Activated T-helper 1 cell treated with anti-CD3 and anti-CD28 coated beads, Interleukin-2, amount 50 U/mL, for 16 hours (primary cell): Measurements from ENCODE around the gene BABAM2.

Experiments used
- DNase-seq, 2 donors: peaks; one replicate each; pipeline ENCODE4 v3.0.0-alpha.2; 2020; ENCODE audit warnings: low read depth in 1 of 2, low spot score in 1 of 2

The BABAM2 gene

DNA sequence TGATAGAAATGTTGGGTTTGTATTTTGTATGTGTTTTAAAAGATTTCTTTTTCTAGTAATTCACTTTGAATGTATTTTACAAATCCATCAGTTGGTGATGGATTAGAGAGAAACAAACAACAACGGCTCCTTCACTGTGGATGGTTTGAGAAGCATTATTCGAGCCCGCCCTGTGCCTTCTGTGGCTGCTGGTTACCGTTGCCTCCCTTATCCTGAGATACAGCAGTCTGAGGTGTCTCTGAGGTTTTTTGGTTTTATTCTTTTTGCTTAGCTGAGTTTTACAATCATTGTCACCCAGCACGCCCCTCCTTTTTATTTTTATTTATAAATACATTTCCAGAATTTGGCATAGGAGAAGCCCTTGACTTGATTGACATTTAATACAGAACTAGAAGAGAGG is 168.3 kb downstream of the BABAM2 start:
- DNase-seq = no peak

DNA sequence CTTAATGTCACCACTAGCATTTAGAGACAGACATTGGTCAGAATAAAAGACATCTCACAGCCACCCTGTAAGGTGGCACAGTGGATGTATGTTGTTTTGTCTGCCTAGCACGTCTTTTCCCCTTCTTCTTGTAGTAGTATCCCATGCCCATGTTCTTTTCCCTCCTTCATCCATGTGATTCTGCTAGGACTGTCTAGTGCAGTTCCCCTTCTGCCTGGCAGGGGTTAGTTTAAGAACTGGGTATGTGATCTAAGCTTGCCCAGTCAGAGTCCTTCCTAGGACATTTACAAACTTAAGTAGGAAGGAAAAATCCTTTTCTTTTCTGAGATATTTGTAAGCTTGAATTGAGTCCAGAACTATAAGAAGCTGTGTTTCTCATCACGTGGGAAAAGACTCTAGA is 172.3 kb downstream of the BABAM2 start:
- no peak for DNase-seq

DNA sequence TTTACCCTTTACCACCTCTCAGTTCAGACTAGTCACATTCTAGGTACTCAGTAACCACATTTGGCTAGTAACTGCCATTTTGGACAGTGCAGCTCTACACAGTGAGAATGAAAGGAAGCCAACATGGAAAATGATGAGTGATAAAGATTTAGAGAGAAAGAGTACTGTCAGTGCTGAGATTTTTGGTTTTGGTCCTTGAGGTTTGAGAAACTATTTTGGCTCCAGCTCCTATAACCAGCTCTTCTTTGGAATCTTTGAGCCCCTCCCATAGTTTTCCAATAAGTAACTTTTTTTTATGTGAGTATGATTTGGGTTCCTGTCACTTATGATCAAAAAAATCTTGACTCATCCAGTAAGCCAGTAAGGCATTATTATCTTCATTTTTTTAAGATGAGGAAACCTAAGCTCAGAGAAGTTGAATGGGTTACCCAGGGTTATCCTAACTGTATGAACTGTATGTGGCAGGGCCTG is 173.0 kb downstream of the BABAM2 start:
- no peak for DNase-seq

- no peak for DNase-seq
These were observed 177.1 kb downstream of the BABAM2 start for GRCh38 chr2:28067602-28068001.

DNA sequence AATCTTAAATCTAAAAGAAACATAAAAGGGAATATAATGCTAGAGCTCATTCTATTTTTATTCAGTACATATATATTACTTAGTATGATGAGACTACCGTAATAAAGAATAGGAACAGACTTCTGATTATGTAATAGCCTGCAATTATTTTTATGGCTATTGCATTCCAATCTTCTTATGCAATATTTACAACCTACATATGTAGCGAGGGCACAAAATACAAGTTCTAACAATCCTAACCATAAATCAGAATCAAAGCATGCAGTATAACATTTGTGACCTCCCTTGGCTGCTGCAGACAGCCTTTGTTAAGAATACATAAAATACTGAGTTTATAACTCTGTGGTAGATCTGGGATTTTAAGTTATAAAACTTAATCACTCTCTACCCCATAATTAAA is 177.6 kb downstream of the BABAM2 start:
- DNase-seq = no peak

- no peak for DNase-seq
These were observed 178.0 kb downstream of the BABAM2 start for GRCh38 chr2:28068527-28068926.

- DNase-seq = no peak
These were observed 180.7 kb downstream of the BABAM2 start for GRCh38 chr2:28071221-28071620.

GRCh38 chr2:28074137-28074536 is 183.6 kb downstream of the BABAM2 start:
- no peak for DNase-seq

DNA sequence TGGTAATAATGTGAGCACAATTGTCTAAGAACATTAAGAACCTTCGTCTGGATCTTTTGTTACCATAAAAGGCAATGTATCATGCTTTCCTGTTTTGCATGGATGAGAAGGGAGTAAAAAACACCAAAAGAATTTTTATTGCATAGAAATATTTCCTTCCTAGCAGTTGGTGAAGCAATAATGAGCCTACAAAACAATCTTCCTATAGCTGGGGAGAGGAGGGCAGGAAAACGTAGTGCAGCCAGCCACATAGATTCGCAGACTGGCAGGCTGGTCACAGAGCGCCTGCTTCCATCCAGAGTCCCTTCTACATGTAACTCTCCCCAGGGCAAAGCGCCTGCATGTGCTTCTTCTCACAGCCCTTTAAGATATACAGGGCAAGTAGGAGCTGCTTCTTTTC is 190.4 kb downstream of the BABAM2 start:
- DNase-seq = no peak

- DNase-seq = no peak
These were observed 191.6 kb downstream of the BABAM2 start for GRCh38 chr2:28082131-28082530.

DNA sequence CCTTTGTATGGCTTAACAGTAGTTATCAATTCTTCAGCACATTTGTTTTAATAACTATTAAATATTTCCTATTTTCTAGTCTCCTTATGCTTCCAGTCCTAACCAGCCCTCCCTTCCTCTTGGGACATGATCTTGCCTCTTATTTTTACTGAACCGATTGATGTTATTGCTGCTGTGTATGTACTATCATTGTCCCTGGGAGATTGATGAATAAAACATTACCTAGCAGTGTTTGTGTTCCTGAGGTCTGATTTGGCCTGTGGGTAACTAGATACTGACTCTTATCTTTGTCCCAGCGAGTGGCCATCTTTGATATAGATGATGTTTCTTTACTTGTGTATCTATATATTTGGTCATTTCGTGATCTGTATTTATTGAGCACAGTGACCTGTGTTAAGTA is 192.9 kb downstream of the BABAM2 start:
- DNase-seq = no peak

GRCh38 chr2:28084564-28084963 is 194.0 kb downstream of the BABAM2 start:
- no peak for DNase-seq

GRCh38 chr2:28085201-28085600 is 194.7 kb downstream of the BABAM2 start:
- no peak for DNase-seq

DNA sequence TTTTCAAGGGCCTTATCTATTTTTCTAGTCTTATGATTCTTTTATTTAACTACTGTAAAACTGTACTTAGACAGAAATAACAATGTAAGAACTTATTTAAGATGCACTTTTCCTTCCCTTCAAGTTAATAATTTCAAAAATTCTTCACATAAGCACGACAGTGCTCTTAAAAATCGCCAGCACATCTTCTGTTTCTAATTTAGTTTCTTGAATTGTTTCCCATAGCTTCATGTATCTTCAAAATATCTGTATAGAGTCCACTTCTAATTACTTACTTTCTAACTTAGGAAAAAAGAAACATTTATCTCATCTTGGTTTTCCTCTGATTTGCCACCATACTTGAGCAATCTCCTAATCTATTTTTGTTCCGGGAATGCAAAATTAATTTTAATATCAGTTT is 196.1 kb downstream of the BABAM2 start:
- no peak for DNase-seq

DNA sequence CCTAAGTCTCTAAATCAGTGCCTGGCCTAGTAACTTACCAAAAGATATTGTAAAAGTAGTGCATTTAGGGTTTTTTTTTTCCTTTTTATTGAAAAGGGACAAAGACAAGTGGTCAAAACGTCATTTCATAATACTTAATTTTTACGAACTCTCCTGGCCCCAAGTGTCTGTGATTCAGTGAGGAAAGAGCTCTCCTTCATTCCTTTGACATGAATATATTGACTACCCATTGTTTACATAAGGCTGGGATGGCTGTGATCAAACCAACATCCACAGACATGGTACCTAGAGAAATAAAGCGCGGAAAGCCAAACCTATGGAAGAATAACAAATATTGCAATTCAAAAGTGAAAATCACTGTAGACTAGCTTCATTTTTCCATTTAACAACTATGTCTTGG is 198.4 kb downstream of the BABAM2 start:
- DNase-seq = no peak

DNA sequence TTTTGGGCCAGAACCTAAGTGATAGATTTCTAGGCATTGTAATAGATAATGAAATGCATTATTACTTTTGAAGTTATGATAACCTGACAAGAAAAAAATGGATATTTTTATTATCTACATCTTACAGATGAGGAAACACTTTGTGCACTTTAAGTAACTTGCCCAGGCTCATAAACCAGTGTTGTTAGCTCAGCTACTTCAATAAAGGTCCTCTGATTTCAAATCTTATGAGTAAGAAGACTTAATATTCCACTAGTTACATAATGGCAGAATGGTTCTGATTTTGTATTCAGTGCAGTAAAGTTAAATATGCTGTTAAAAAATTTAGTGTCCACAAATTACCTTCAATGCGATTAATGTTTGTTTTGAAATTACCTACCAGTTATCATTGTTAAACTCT is 199.0 kb downstream of the BABAM2 start:
- no peak for DNase-seq

DNA sequence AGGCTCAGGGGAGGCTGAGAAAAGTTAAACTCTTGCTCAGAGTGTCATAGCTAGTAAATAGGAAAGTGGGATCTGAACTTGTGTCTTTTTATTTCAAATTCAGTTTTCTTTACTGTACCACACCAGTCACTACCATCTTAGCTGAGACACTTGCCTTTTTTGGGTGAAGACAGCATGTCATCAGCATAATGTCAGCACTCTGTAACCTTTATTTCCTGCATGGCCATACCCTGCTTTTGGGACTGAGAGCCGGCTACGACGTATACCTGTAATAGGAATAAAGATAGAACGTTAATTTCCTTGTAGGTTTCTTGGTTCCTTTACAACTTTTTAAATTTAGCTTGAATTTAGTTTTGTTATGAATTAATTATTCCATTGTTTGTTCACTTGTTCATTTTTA is 202.8 kb downstream of the BABAM2 start:
- no peak for DNase-seq

DNA sequence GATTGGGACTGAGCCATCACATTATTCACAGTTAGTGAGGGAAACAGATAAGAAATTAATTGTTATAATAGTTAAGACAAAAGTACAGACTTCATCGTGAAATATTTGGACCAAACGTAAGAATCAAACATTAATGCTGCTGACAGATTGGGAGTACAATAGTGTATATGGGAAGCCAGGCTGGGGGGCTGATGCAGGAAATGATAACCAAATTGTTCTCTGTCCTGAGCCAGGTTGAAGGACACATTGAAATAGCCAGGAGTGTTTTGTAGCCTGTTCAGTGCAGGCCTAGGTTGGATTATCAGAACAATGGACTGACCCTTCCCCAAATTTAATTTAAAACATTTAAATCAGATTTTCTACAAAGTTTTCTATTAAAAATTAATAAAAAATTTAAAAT is 203.2 kb downstream of the BABAM2 start:
- DNase-seq = no peak

GRCh38 chr2:28094739-28095138 is 204.2 kb downstream of the BABAM2 start:
- DNase-seq = no peak

DNA sequence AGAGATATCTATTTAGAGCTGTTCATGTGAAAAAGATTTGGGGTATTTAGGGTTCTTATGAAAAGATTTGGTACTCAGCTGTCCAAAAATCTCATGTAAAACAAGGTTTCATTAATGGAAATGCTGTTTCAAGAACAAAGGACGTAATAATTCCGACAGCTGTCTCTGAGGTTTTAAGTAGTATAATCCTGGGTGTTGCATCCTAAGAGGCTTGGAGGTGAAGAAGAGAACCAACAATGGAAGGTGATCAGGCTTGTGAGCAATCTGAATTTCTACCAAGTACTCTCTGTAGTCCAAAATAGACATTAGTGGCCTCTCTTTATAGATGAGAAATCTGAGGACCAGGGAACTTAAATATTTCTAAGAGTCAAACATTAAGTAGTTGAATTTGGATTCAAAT is 205.1 kb downstream of the BABAM2 start:
- DNase-seq = no peak

GRCh38 chr2:28096421-28096820 is 205.9 kb downstream of the BABAM2 start:
- DNase-seq = no peak

DNA sequence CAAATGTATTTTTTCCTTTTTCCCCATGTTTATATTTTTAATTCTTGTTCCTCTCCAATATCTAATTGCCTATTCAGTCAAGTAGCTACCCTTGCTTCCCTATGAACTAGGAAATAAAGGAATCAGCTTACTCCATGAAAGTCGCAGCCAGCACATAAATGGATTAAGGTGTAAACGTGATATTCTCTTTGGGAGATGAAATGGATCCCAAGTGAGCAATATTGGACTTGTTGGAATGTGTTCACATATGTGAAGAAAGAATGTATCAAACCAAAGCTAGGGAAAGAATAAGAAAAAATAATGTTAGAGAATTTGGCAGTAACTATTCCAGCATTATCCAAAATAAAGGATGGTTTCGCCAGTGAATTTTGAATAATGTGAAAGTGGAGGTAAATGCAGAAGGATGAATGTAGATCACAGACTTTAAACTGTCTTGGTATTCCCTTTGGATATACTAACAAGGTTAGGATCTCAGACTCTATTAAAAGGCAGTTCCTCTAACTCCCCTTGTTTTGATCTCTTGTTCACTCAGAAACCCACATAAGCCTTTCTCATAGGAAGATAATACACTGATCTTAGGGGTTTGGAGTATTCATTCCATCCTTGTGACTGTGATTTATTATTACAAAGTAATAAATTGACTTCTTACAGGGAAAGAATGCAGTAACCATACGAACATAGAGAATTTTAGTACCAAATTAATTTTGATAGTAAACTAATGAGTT is 208.1 kb downstream of the BABAM2 start:
- DNase-seq = no peak

GRCh38 chr2:28101123-28101522 is 210.6 kb downstream of the BABAM2 start:
- no peak for DNase-seq
